ENCODE measurements around the gene NRP2. TPM values are rescaled to one million over a fixed set of nuclear protein-coding genes. Genes with fewer than 3 reads are reported as not detected.

Gene NRP2
- total RNA-seq, 1 experiment from 2014 or later = 10.3 TPM

GRCh38 chr2:205698286-205699268 lies 16.3 kb downstream of the NRP2 start:
- H3K9me3 Mint-ChIP-seq (ENCODE audit: unreplicated experiment) = no peaks in the 10 kb centered on the region
- BruUV-seq (replicated peaks) = no TSS peak
- H3K36me3 Mint-ChIP-seq (ENCODE audit: insufficient read depth, unreplicated experiment) = peaks cover 4% of the 10 kb centered on the region
- no peak overlapping the region for H3K27ac Mint-ChIP-seq (ENCODE audit: low read depth, unreplicated experiment)
- H3K27me3 Mint-ChIP-seq (ENCODE audit: insufficient read depth, unreplicated experiment) = no peaks in the 10 kb centered on the region
- no peak for TF ChIP-seq CTCF (IDR thresholded peaks at IDR 0.05; ENCODE audit: unreplicated experiment)
- DNase-seq (ENCODE audit: unreplicated experiment) = no peak
- H3K4me1 Mint-ChIP-seq (ENCODE audit: insufficient read depth, unreplicated experiment) = peaks cover 11% of the 10 kb centered on the region
- ChIA-PET CTCF (interaction anchor here (0.6 to 1.1 kb wide), 4 partner anchors 11 to 291 kb away, joined by 3 to 4 read pairs (median 4); no protein-coding TSS in a partner anchor), POLR2A (no interaction called here)
- intact Hi-C loops (cut with micrococcal nuclease) = no loop called here
- H3K4me3 Mint-ChIP-seq (ENCODE audit: unreplicated experiment) = no peak overlapping the region

GRCh38 chr2:205699515-205700289 lies 17.4 kb downstream of the NRP2 start:
- intact Hi-C loops (cut with micrococcal nuclease) = no loop called here
- POLR2A ChIA-PET = no interaction called here
- no peaks in the 10 kb centered on the region for H3K27me3 Mint-ChIP-seq (ENCODE audit: insufficient read depth, unreplicated experiment)

GRCh38 chr2:205700331-205701132 lies 18.2 kb downstream of the NRP2 start:
- no peak overlapping the region for H3K27ac Mint-ChIP-seq (ENCODE audit: low read depth, unreplicated experiment)
- peaks cover 11% of the 10 kb centered on the region for H3K4me1 Mint-ChIP-seq (ENCODE audit: insufficient read depth, unreplicated experiment)
- DNase-seq (ENCODE audit: unreplicated experiment) = peak; percentile 26
- no peaks in the 10 kb centered on the region for H3K9me3 Mint-ChIP-seq (ENCODE audit: unreplicated experiment)
- CTCF ChIA-PET = interaction anchor here (0.6 kb wide), 1 partner anchor 625 kb away, joined by 3 read pairs; no protein-coding TSS in a partner anchor
- POLR2A ChIA-PET = no interaction called here
- no peak overlapping the region for H3K4me3 Mint-ChIP-seq (ENCODE audit: unreplicated experiment)
- no TSS peak for BruUV-seq (replicated peaks)
- no peak for TF ChIP-seq CTCF (IDR thresholded peaks at IDR 0.05; ENCODE audit: unreplicated experiment)
- intact Hi-C loops (cut with micrococcal nuclease) = no loop called here
- no peaks in the 10 kb centered on the region for H3K27me3 Mint-ChIP-seq (ENCODE audit: insufficient read depth, unreplicated experiment)
- peaks cover 10% of the 10 kb centered on the region for H3K36me3 Mint-ChIP-seq (ENCODE audit: insufficient read depth, unreplicated experiment)

More at GRCh38 chr2:205699515-205700289, 17.4 kb downstream of the NRP2 start:
- peaks cover 8% of the 10 kb centered on the region for H3K36me3 Mint-ChIP-seq (ENCODE audit: insufficient read depth, unreplicated experiment)
- no TSS peak for BruUV-seq (replicated peaks)
- no peak for TF ChIP-seq CTCF (IDR thresholded peaks at IDR 0.05; ENCODE audit: unreplicated experiment)
- CTCF ChIA-PET = interaction anchor here (0.6 kb wide), 3 partner anchors 68 to 624 kb away, joined by 3 read pairs; no protein-coding TSS in a partner anchor
- H3K9me3 Mint-ChIP-seq (ENCODE audit: unreplicated experiment) = no peaks in the 10 kb centered on the region
- H3K27ac Mint-ChIP-seq (ENCODE audit: low read depth, unreplicated experiment) = no peak overlapping the region
- no peak overlapping the region for H3K4me3 Mint-ChIP-seq (ENCODE audit: unreplicated experiment)
- no peak for DNase-seq (ENCODE audit: unreplicated experiment)
- H3K4me1 Mint-ChIP-seq (ENCODE audit: insufficient read depth, unreplicated experiment) = peaks cover 11% of the 10 kb centered on the region

Measured in MCF 10A (cell line).